GM12801 (cell line): Measurements from ENCODE around the gene PIGN.

Experiments
- CTCF ChIP-seq: IDR thresholded peaks from one replicate; pipeline ENCODE4 v1.5.1; 2011; ENCODE audit warnings: control low read depth; ENCODE audit not compliant: insufficient read length; ENCODE audit errors: extremely low read depth

The PIGN gene

DNA sequence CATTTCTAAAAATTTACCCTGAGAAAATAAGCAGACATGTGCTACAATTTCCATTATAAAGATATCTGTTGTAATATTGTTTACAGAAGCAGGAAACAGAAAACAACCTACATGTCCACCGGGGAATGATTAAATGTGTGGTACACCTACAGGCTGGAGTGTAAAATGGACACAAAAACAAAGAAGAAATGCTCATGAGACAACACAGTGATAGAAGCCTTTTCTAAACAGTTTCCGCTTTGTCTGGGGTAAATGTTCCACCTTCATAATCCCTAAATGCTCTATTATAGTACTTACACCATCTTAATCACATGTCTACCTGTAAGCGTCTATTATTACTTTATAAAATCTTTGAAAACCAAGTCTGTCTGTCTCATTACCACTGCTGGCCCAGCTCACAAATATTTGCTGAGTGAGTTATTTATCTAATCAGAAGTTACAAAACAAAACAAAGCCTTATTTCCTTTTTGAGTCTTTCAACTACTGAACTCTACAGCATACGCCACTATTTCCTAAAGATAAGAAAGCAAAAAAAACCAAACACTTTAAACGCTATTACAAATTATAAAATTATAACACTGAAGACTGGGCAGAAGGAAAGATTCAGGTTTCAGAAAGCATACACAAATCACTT, 95.3 kb downstream of the PIGN start:
- no peak for TF ChIP-seq CTCF

- TF ChIP-seq CTCF, result no peak
These were observed 97.7 kb downstream of the PIGN start for GRCh38 chr18:62089174-62089573.

- no peak for TF ChIP-seq CTCF
These were observed 98.7 kb downstream of the PIGN start for GRCh38 chr18:62088156-62088555.

- TF ChIP-seq CTCF, result no peak
These were observed 101.1 kb downstream of the PIGN start for GRCh38 chr18:62085756-62086155.

- no peak for TF ChIP-seq CTCF
These were observed 105.0 kb downstream of the PIGN start for GRCh38 chr18:62081761-62082294.

DNA sequence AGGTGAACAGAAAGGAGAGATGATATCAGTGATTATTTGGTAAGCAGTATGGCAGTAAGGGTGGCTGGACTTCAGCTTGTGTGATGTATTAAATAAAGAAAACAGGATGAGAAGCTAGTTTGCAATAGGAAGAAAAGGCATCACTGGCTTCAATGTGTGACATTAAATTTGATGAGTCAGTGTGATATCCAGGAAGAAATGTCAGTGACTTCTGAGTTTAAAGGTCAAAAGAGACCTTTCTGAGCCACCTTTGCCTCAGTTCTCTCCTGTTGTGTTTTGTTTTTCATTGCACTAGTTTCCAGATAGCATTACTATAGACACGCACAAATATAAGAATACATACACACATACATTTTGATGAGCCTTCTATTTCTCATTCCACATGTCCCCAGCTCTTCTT, 105.6 kb downstream of the PIGN start:
- TF ChIP-seq CTCF, result no peak

DNA sequence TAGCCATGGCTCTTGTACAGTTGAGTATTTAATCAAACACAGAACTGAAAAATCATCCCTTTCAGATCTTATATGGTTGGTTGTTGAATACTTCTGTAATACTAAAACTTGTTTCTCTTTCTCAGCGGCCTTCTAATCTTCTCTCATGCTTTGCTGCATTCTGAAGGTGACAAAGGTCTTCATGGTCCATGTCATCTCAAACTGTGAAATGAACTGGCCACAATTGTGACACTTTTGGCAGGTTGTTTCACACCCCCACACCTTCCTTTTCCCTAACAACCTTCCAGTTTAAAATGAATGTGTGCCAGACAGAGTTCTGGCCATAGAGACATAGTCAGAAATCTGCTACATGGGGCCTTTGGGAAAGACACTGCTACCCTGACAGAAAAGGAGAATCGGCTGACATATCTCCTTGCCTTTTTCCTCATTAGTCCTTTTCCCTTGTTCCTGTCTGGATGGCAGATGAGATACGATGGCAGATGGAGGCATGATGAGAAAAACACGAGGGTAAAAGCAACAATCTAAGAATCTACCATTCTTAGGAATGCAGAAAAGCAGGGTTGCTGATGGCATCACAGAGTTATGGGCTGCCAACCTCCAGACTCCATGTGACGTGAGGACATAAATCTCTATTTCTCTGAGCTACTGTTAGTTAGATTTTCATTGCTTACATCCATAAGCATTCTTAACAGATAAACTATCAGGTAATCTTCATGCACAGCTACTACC, 106.5 kb downstream of the PIGN start:
- TF ChIP-seq CTCF, result no peak
